ENCODE results near the gene KIAA0232. TPM values are rescaled to one million over a fixed set of nuclear protein-coding genes. Genes with fewer than 3 reads are reported as not detected.
A peak's percentile ranks its signal among the peaks of the same experiment; 100 is the strongest.

The KIAA0232 gene
- polyA plus RNA-seq, 1 experiment: 25.0 TPM

- peak; percentile 23 for DNase-seq (ENCODE audit: low read depth, low spot score)
- POLR2A ChIA-PET: interaction anchor here (1.4 kb wide), 1 partner anchor 9 kb away, joined by 4 read pairs; no protein-coding TSS in a partner anchor
- CTCF ChIA-PET: interaction anchor here (1.1 to 1.2 kb wide), 2 partner anchors 60 to 94 kb away, joined by 3 to 5 read pairs; no protein-coding TSS in a partner anchor
These were observed 2.6 kb upstream of the KIAA0232 start for GRCh38 chr4:6779667-6780565.

GRCh38 chr4:6781113-6781512 lies 1.4 kb upstream of the KIAA0232 start:
- H3K4me3 ChIP-seq (ENCODE audit: low read depth, low read length): no peak overlapping the region
- TF ChIP-seq CTCF (IDR thresholded peaks at IDR 0.05; ENCODE audit: low read depth, low read length): no peak
- ChIA-PET CTCF (interaction anchor here (1.2 kb wide), 1 partner anchor 93 kb away, joined by 5 read pairs; no protein-coding TSS in a partner anchor), POLR2A (no interaction called here)
- DNase-seq (ENCODE audit: low read depth, low spot score): no peak
- no peak overlapping the region for H3K27ac ChIP-seq (ENCODE audit: low read depth, low read length)
- peaks cover 2% of the 10 kb centered on the region for H3K27me3 ChIP-seq (ENCODE audit: control insufficient read depth, insufficient read depth, low read length)
- H3K9me3 ChIP-seq (ENCODE audit: control insufficient read depth, insufficient read depth, low read length): no peaks in the 10 kb centered on the region

More at GRCh38 chr4:6779667-6780565, 2.6 kb upstream of the KIAA0232 start:
- no peak overlapping the region for H3K4me3 ChIP-seq (ENCODE audit: low read depth, low read length)
- no peaks in the 10 kb centered on the region for H3K9me3 ChIP-seq (ENCODE audit: control insufficient read depth, insufficient read depth, low read length)
- TF ChIP-seq CTCF (IDR thresholded peaks at IDR 0.05; ENCODE audit: low read depth, low read length): peak; percentile 28; the same call in 1 of the 2 replicates
- peak overlapping the region; percentile 21 for H3K27ac ChIP-seq (ENCODE audit: low read depth, low read length)
- H3K27me3 ChIP-seq (ENCODE audit: control insufficient read depth, insufficient read depth, low read length): peaks cover 11% of the 10 kb centered on the region

- H3K9me3 ChIP-seq (ENCODE audit: control insufficient read depth, insufficient read depth, low read length): no peaks in the 10 kb centered on the region
- peak overlapping the region; percentile 75; the same call in 1 of the 2 replicates for H3K4me3 ChIP-seq (ENCODE audit: low read depth, low read length)
- ChIA-PET CTCF (no interaction called here), POLR2A (no interaction called here)
- H3K27ac ChIP-seq (ENCODE audit: low read depth, low read length): no peak overlapping the region
- peaks cover under 1% of the 10 kb centered on the region for H3K27me3 ChIP-seq (ENCODE audit: control insufficient read depth, insufficient read depth, low read length)
- TF ChIP-seq CTCF (IDR thresholded peaks at IDR 0.05; ENCODE audit: low read depth, low read length): no peak
- no peak for DNase-seq (ENCODE audit: low read depth, low spot score)
These were observed 966 bp upstream of the KIAA0232 start for GRCh38 chr4:6781561-6781960.

GRCh38 chr4:6782846-6783110 lies 251 bp downstream of the KIAA0232 start:
- no peak for DNase-seq (ENCODE audit: low read depth, low spot score)
- POLR2A ChIA-PET: interaction anchor here (1.4 kb wide), 1 partner anchor 13 kb away, joined by 3 read pairs; no protein-coding TSS in a partner anchor
- H3K4me3 ChIP-seq (ENCODE audit: low read depth, low read length): peak overlapping the region; percentile 87
- H3K27ac ChIP-seq (ENCODE audit: low read depth, low read length): peak overlapping the region; percentile 91
- CTCF ChIA-PET: interaction anchor here (0.8 to 2.0 kb wide), 2 partner anchors 91 to 1157 kb away, joined by 7 to 16 read pairs; no protein-coding TSS in a partner anchor
- H3K27me3 ChIP-seq (ENCODE audit: control insufficient read depth, insufficient read depth, low read length): no peaks in the 10 kb centered on the region
- no peaks in the 10 kb centered on the region for H3K9me3 ChIP-seq (ENCODE audit: control insufficient read depth, insufficient read depth, low read length)
- TF ChIP-seq CTCF (IDR thresholded peaks at IDR 0.05; ENCODE audit: low read depth, low read length): no peak
